Measurements from ENCODE around the gene BAX.

DNA sequence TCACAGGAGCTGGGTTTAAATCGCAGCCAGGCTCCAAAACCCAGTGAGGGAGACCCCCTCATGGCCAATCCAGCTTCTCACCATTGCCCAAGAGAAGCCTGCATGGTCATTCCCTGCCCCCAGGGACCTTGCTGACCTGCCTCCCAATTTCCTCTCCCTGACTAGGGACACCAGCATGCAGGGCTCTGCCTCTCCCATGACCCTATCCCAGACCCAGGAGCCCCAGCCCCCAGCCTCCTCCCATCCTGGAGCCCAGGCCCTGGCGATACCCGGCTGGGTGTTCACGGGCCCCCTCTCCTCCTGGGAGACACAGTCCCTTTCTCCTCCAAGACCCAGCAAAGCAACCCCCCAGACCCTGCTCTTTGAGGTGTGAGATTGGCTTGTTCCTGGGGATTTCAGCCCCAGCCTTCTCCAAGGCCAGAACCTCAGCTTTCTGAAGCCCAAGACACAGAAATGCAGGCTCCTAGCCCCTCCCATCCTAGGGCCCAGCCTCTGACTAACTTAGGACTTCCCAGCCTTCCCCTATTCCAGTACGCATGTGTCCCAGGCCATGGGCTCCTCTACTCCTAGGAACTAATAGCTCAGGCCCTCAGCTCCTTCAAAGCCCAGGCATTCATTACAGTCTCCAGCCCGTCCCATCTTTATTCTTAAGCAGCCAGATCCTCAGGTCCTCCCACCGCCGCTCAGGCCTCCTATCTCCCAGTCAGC lies 37.4 kb downstream of the BAX start:
- TF ChIP-seq, protein P1, sequence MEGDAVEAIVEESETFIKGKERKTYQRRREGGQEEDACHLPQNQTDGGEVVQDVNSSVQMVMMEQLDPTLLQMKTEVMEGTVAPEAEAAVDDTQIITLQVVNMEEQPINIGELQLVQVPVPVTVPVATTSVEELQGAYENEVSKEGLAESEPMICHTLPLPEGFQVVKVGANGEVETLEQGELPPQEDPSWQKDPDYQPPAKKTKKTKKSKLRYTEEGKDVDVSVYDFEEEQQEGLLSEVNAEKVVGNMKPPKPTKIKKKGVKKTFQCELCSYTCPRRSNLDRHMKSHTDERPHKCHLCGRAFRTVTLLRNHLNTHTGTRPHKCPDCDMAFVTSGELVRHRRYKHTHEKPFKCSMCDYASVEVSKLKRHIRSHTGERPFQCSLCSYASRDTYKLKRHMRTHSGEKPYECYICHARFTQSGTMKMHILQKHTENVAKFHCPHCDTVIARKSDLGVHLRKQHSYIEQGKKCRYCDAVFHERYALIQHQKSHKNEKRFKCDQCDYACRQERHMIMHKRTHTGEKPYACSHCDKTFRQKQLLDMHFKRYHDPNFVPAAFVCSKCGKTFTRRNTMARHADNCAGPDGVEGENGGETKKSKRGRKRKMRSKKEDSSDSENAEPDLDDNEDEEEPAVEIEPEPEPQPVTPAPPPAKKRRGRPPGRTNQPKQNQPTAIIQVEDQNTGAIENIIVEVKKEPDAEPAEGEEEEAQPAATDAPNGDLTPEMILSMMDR (IDR thresholded peaks at IDR 0.05; ENCODE audit: low read length) = no peak
- TF ChIP-seq EZH2 (optimal IDR thresholded peaks at IDR 0.05; ENCODE audit: low read depth, low read length) (no peak), EZH2phosphoT487 (IDR thresholded peaks at IDR 0.05; ENCODE audit: low read length) (no peak)
